HG03432 (cell line): ENCODE results near the gene TANGO6.
"Not testable (repeated sequence)": the region's sequence is repeated elsewhere in the genome, so short reads cannot be mapped to it uniquely, and the experiment has no call there.

Source experiments
- ATAC-seq: cut with Tn5 transposase; IDR thresholded peaks from one replicate; pipeline ENCODE4 v1.9.1; 2021; ENCODE audit warnings: mild to moderate bottlenecking, moderate library complexity; ENCODE audit not compliant: unreplicated experiment

The TANGO6 gene

DNA sequence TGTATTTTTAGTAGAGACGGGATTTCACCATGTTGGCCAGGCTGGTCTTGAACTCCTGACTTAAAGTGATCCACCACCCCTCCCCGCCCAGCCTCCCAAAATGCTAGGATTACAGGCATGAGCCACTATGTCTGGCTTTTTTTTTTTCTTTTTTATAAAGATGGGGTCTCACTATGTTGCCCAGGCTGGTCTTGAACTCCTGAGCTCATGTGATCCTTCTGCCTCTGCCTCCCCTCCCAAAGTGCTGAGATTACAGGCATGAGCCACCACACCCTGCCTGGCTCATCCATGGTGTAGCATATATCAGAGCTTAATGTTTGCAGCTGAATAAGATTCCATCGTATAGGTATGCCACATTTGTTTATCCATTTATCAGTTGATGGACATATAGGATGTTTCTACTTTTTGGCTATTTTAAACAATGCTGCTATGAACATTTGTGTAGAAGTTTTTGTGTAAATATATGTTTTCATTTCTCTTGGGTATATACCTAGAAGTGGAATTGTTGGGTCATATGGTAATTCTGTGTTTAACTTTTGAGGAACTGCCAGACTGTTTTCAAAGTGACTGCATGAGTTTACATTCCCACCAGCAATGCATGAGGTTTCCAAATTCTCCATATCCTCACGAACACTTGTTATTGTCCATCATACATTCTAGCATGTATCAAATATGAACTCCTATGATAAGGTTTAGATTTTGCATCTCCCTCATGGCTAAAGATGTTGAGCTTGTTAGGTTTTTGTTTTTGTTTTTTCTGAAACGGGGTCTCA is 206.5 kb downstream of the TANGO6 start:
- ATAC-seq: no peak

DNA sequence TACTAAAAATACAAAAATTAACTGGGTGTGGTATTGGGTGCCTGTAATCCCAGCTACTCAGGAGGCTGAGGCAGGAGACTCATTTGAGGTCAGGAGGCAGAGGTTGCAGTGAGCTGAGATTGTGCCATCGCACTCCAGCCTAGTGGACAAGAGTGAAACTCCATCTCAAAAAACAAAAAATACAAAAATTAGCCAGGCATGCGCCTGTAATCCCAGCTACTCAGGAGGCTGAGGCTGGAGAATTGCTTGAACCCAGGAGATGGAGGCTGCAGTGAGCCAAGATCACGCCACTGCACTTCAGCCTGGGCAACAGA is 208.1 kb downstream of the TANGO6 start:
- ATAC-seq: not testable (repeated sequence)

GRCh38 chr16:69055008-69055407 is 211.7 kb downstream of the TANGO6 start:
- no peak for ATAC-seq

DNA sequence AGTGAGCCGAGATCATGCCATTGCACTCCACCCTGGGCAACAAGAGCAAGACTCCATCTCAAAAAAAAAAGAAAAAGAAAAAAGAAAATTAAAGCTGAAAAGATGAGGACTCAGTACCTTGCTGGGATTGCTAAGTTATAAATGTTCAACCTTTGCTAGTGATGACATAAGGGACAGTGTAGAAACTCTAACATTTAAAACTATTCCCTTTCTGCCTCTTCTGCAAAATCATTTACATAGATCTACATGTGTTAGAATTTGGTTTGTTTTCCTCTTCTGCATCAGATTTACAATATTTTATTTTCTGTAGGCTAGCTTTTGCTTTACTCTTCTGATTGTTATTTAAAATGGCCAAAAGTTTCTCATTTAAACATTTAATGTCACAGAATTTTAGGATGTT is 212.6 kb downstream of the TANGO6 start:
- ATAC-seq: no peak

- ATAC-seq: no peak
Measured at GRCh38 chr16:69056421-69056820, 213.1 kb downstream of the TANGO6 start.

- ATAC-seq: no peak
Measured at GRCh38 chr16:69057400-69058378, 214.4 kb downstream of the TANGO6 start.

DNA sequence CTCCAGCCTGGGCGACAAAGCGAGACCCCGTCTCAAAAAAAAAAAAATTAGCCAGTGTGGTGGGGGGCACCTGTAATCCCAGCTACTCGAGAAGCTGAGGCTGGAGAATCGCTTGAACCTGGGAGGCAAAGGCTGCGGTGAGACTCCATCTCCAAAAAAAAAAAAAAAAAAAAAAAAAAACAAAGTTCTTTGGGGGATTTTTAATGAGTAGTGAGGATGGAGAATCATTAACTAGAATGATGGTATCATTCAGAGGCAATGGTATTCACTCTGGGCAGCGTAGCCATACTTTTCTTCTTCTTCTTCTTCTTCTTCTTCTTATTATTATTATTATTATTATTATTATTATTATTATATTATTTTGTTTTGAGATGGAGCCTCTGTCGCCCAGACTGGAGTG is 220.2 kb downstream of the TANGO6 start:
- ATAC-seq: not testable (repeated sequence)

DNA sequence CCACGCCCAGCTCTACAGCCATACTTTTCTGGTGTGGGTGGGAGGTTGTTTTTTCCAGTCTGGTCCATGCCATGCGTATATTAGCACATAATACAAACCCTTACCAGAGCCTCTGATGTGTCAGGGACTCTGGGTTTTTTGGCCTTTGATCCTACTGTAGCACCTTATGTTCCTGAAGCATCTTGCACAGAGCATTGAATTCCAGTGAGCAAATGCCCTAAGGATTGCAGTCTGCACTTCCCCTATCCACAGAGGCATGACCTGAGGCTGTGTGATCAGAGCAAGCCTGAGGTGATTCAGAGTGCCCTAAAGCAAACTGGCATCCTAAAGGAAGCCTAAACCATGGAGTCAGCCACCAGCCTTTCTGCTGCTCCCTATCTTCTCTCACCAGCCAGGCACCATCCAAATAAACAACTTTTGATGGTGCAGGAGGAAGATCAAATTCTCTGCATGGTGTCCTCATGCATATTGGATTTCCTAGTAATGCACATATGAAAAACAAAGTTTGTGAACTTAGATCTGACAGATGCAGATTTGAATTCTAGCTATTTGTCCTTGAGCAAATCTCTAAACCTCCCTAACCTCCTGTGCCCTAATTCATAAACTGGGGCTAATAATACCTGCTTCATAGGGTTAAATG is 220.9 kb downstream of the TANGO6 start:
- no peak for ATAC-seq

DNA sequence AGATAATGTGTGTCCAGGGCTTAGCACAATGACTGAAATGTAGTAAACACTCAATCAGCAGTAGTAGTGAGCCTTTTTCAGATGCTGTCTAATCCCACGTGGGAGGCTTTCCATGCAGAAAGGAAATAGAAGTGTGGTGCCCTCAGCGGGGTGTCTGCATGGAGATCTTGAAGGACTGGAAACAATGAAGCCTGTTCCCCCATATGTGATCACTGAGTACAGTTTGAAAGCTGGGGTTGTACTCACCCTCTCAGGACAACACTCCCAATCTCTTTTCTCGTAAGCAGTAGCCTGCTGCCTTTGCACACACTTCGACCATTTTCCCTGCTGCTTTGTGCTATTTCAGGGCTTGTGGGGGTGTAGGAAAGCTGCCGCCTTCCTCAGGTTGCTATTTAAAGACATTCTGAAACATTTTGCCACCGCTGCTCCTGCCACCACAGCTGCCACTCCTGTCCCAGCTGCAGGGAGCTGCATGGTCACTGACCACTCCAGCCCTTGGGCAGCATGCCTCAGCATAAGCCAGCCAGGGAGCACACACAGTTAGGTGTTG is 221.5 kb downstream of the TANGO6 start:
- no peak for ATAC-seq

DNA sequence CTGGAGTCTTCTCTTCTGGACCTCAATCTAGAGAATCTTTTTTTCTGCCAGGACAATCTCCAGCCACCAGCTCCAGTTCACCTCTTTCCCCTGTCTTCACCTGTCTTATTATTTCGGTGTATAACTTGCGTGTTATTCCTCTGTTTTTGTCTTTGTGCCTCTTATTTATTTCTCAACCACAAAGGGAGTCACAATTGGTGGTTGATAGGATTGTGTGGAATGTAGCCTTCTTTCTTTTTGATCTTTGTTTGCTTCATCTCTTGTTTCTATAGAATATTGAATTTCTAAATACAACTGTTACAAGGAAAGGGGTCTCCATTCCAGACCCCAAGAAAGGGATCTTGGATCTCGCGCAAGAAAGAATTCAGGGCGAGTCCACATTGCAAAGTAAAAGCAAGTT is 226.2 kb downstream of the TANGO6 start:
- ATAC-seq: no peak

- no peak for ATAC-seq
Measured at GRCh38 chr16:69071036-69071435, 227.7 kb downstream of the TANGO6 start.

DNA sequence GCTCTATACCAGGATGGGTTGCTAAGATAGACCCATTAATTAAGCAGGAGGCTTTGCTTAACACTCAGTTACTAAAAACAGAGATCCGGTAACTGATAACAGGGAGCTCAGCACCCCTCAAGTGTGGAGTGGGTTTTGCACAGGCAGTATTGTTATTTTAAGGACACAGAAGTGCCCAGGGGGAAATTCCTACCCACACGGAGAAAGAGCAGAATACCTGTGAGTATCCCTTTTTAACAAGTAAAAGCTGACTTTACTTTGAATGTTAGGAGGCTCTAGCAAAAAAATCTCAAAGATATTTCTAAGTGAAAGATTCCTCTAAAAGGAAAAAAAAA is 229.3 kb downstream of the TANGO6 start:
- ATAC-seq: no peak

DNA sequence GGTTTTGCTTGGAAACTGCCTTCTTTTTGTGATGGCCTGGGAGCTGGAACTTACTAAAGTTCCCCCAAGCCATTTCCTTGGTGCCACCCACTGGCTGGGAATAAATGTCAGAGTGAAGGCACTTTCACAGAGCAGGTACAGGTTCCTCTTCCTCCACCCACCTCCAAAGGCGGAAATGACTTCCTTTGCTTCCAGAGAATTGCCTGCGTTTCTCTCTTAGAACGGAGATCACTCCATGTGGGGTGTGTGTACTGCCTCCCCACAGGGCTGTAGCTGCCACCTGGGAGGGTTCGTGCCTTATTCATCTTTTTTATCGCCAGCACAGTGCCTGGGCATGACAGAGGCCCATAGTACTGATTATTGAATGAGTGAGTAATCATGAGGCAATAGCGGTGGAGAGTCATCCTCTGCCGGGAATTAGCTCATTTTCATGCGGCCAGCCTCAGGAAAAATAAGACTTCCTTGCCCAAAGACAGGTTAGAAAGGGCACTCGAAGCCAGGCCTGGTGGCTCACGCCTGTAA is 229.9 kb downstream of the TANGO6 start:
- ATAC-seq: no peak

GRCh38 chr16:69077251-69077650 is 233.9 kb downstream of the TANGO6 start:
- no peak for ATAC-seq

- no peak for ATAC-seq
Measured at GRCh38 chr16:69078073-69078472, 234.7 kb downstream of the TANGO6 start.

DNA sequence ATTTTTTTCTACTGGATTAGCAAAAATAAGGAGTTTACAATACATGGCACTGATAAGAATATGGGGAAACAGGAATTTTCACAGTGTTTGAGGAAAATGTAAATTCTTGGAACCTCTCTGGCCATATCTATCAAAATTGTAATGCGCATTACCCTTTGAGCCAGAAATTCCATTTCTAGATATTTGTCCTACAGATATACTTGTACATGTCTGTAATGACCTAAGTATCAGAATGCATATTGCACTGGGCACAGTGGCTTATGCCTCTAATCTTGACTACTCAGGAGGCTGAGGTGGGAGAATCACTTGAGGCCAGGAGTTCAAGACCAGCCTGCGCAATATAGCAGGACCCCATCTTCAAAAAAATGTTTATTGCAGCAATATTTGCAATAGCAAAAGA is 236.4 kb downstream of the TANGO6 start:
- ATAC-seq: no peak

DNA sequence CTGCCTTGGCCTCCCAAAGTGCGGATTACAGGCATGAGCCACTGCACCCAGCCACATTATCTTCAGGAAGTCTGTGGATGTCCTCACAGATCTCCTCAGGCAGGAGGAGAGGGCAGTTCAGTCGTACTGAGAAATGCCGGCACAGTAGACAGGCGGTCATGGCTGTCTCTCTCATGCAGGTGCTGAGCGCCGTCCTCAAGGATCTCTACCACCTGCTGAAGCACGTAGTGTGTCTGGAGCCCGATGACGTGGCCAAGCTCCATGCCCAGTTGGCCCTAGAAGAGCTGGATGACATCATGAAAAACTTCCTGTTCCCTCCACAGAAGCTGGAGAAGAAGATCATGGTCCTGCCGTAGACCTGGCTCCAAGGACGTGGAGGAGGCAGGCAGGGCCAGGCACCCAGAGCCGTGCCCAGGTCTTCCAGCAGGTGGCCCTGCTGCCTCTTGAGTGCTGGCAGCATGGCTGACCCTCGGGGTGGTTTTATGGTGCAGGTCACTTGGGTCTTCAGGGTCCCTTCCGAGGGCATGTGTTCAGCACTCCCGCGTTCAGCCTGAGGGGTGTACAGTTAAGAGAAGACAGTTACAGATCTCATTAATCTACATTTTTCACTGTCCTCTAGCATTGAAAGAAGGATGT is 240.1 kb downstream of the TANGO6 start:
- no peak for ATAC-seq

DNA sequence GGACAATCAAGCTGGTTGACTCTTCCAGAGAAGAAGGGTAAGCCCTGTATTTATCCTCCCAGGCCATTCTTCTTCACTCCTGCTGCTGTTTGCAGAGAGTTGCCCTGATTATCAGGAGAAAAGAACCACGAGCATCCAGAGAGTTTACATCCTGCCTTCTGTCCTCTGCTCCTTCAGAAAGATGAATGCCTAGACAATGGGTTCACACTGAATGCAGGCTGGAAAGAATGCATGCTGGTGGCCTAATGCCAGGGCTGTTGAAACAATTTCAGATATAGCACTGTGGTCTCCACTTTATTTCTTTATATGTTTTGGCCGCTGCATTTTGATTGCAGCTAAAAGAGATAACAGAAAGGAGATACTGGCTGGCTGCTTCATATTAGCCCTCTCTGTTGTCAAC is 241.0 kb downstream of the TANGO6 start:
- ATAC-seq: no peak

DNA sequence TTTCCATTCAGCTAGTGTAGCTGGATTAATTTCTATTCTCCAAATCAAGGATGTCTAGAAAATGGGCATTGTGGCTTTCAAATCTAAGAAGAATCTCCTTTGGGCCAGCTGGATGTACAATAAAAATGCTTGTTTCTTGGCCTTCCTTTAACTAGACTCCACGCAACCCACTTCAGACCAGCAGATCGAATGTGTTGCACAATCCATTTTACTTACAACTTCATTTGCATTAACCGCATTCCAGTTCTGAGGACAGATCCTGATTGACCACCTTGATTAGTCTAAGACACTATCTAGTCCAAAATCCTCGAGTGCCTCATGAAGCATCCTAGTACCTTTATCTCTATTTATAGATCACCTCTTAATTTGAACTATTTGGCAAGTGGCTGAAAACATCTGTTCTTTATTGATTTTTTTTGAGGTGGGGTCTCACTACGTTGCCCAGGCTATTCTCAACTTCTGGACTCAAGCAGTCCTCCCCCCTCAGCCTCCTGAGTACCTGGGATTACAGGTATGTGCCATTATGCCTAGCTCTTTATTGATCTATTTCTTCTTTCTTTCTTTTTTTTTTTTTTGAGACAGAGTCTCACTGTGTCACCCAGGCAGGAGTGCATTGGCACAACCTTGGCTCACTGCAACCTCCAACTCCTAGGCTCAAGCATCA is 241.8 kb downstream of the TANGO6 start:
- ATAC-seq: no peak

DNA sequence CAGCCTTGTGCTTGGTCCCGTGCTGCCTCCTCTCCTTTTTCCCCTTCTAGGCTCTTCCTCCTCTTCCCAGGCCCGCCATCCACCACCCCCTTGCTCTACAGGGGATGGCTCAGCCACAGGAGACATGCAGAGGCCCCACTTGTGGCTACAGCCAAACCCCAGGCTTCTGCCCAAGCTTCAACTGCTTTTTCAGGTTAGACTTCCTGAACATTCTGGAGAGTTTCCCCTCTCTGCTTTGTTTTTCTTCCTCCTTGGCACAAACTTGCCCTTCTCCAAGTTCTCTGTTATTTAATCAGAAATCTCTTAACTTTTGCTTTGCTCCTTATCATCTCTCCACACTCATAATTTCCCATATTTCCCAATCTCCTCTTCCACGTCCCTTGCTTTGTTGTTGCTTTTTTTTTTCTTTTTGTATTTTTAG is 243.8 kb downstream of the TANGO6 start:
- ATAC-seq: no peak
